Ovary (tissue), 3 donors: Measurements from ENCODE around the gene TOM1L2.

Experiments
- CTCF ChIP-seq, 3 donors: fragments of 450-650 bp in 2 of 3; fragments of 200-600 bp in 1 of 3; IDR thresholded peaks; one replicate each; pipeline versions ENCODE4 v1.5.1 to v1.8.0; 2016 to 2022; ENCODE audit warnings: antibody characterized with exemption in 3 of 3, mild to moderate bottlenecking in 1 of 3
- POLR2A ChIP-seq: fragments of 450-650 bp; IDR thresholded peaks from one replicate; pipeline ENCODE4 v1.6.1; 2017; ENCODE audit warnings: antibody characterized with exemption, mild to moderate bottlenecking, moderate library complexity
- donor health status: DM: no; HTN: no; CAD: no.

GRCh38 chr17:17888371-17888770, 83.8 kb downstream of the TOM1L2 start:
- no peak for TF ChIP-seq POLR2A
- no peak for TF ChIP-seq CTCF (IDR thresholded peaks at IDR 0.05)
